K562 (cell line): ENCODE results near the gene LMAN2L. TPM values are rescaled to one million over a fixed set of nuclear protein-coding genes. Genes with fewer than 3 reads are reported as not detected.

Source experiments
- ATF1 ChIP-seq, 2 experiments: fragments of 450-650 bp in 1 of 2; IDR thresholded peaks; 2 replicates each; pipeline ENCODE4 v1.6.1; 2016; ENCODE audit warnings: missing compliant biosample characterization in 1 of 2, missing genetic modification characterization in 1 of 2
- BRF1 ChIP-seq: IDR thresholded peaks from 3 replicates; pipeline ENCODE4 v1.6.1; 2011; ENCODE audit warnings: borderline replicate concordance, mild to moderate bottlenecking; ENCODE audit not compliant: insufficient read length; ENCODE audit errors: extremely low read depth
- DIDO1 ChIP-seq: fragments of 450-650 bp; IDR thresholded peaks from 2 replicates; pipeline ENCODE4 v1.6.1; 2016; ENCODE audit warnings: low read depth, missing biosample characterization, missing genetic modification characterization
- ERF ChIP-seq: fragments of 450-650 bp; formaldehyde crosslinking; IDR thresholded peaks from 2 replicates; pipeline ENCODE4 v1.4.0; 2020; ENCODE audit warnings: mild to moderate bottlenecking, mixed read lengths
- ETV1 ChIP-seq: fragments of 450-650 bp; conservative IDR thresholded peaks from 2 replicates; pipeline ENCODE4 v1.6.1; 2016; ENCODE audit warnings: missing genetic modification characterization, control low read depth, low read depth, missing compliant biosample characterization
- HDAC6 ChIP-seq: IDR thresholded peaks from 2 replicates; pipeline ENCODE4 v1.6.1; 2012; ENCODE audit warnings: low read depth, mild to moderate bottlenecking, control low read depth, inconsistent platforms, low read length, moderate library complexity
- MBD1 ChIP-seq: fragments of 250-450 bp; sonication (Bioruptor Pico); IDR thresholded peaks from 2 replicates; pipeline ENCODE4 v1.8.0; 2022; ENCODE audit warnings: inconsistent platforms
- NCOA6 ChIP-seq: fragments of 450-650 bp; IDR thresholded peaks from 2 replicates; pipeline ENCODE4 v1.6.1; 2017; ENCODE audit warnings: mild to moderate bottlenecking
- PML ChIP-seq: IDR thresholded peaks from 2 replicates; pipeline ENCODE4 v1.6.1; 2012; ENCODE audit warnings: low read length, inconsistent platforms
- SRSF1 ChIP-seq: fragments of 200-400 bp; formaldehyde crosslinking; IDR thresholded peaks from 2 replicates; pipeline ENCODE4 v1.6.1; 2017; ENCODE audit warnings: mild to moderate bottlenecking, low read depth, low read length, moderate library complexity
- TAF1 ChIP-seq: IDR thresholded peaks from 2 replicates; pipeline ENCODE4 v1.6.1; 2011; ENCODE audit warnings: mild to moderate bottlenecking, low read length, moderate library complexity; ENCODE audit not compliant: insufficient read depth, control insufficient read depth, severe bottlenecking; ENCODE audit errors: extremely low read depth
- TAF7 ChIP-seq: fragments of 450-650 bp; IDR thresholded peaks from 2 replicates; pipeline ENCODE4 v1.6.1; 2016; ENCODE audit warnings: missing genetic modification characterization, missing compliant biosample characterization
- ZEB2 ChIP-seq: fragments of 450-650 bp; IDR thresholded peaks from 2 replicates; pipeline ENCODE4 v1.6.1; 2016
- ZFP91 ChIP-seq: sonication (generic); formaldehyde crosslinking; IDR thresholded peaks from 2 replicates; pipeline ENCODE4 v1.8.0; 2022; ENCODE audit warnings: mild to moderate bottlenecking, missing genetic modification reagents
- ZNF561 ChIP-seq: fragments of 450-650 bp; formaldehyde crosslinking; conservative IDR thresholded peaks from 2 replicates; pipeline ENCODE4 v1.4.0; 2020; ENCODE audit warnings: mild to moderate bottlenecking, moderate library complexity
- ZNF583 ChIP-seq: fragments of 250-450 bp; sonication (Bioruptor Pico); IDR thresholded peaks from 2 replicates; pipeline ENCODE4 v1.4.0; 2020
- ZNF668 ChIP-seq: fragments of 250-450 bp; sonication (Bioruptor Pico); IDR thresholded peaks from 2 replicates; pipeline ENCODE4 v1.8.0; 2022; ENCODE audit warnings: mild to moderate bottlenecking, inconsistent platforms
- ZSCAN29 ChIP-seq: fragments of 450-650 bp; IDR thresholded peaks from 2 replicates; pipeline ENCODE4 v1.6.1; 2017
- polyA plus RNA-seq, 8 experiments: library from polyadenylated mRNA; depleted of rRNA in 4 of 8; stranded (reverse) in 5 of 8; unstranded in 3 of 8; fragments of >200 nt; fragmentation: Nextera tagmentation in 2 of 8; fragmentation: Illumina TruSeq in 1 of 8; extraction: Ambion mirVana in 2 of 8; extraction: Trizol in 1 of 8; gene quantifications; 2 replicates each; pipeline versions ENCODE4 v1.2.1 to v1.2.3, GENCODE V29; 2011 to 2014; ENCODE audit warnings: inconsistent platforms in 1 of 8, missing spikeins in 1 of 8
- total RNA-seq, 7 experiments: library from RNA; depleted of rRNA in 6 of 7; stranded (reverse); fragments of >200 nt in 6 of 7; fragmentation: Illumina TruSeq in 2 of 7; extraction: Trizol in 2 of 7; gene quantifications; 2 replicates each; pipeline versions ENCODE4 v1.2.1 to v1.2.3, GENCODE V29; 2011 to 2021; ENCODE audit warnings: low replicate concordance in 1 of 7
- TF ChIP-seq, protein P1 (sequence below): fragments of 250-450 bp; sonication (Bioruptor Pico); IDR thresholded peaks from 2 replicates; pipeline ENCODE4 v1.4.0; 2020
- TF ChIP-seq, protein P2 (sequence below), 3 experiments: fragments of 200-800 bp in 1 of 3; fragments of 250-450 bp in 1 of 3; fragments of 450-650 bp in 1 of 3; sonication (Bioruptor Pico) in 1 of 3; sonication (Bioruptor generic) in 1 of 3; formaldehyde crosslinking in 1 of 3; IDR thresholded peaks; 2 replicates each; pipeline versions ENCODE4 v1.6.1 to v1.8.0; 2016 to 2022; ENCODE audit warnings: mild to moderate bottlenecking in 2 of 3, missing genetic modification characterization in 2 of 3, missing compliant biosample characterization in 1 of 3, moderate library complexity in 1 of 3

LMAN2L gene
- total and polyA plus RNA-seq, 9 of the 15 experiments (the other 6 are each of a cell fraction or from before 2014, with no cell fraction given), result 7.2 to 37.7 (median 12.5) TPM

GRCh38 chr2:96760036-96760985 is 20.4 kb upstream of the LMAN2L start, which contains the start of gene CNNM4 (continued):
- TF ChIP-seq, protein P1, sequence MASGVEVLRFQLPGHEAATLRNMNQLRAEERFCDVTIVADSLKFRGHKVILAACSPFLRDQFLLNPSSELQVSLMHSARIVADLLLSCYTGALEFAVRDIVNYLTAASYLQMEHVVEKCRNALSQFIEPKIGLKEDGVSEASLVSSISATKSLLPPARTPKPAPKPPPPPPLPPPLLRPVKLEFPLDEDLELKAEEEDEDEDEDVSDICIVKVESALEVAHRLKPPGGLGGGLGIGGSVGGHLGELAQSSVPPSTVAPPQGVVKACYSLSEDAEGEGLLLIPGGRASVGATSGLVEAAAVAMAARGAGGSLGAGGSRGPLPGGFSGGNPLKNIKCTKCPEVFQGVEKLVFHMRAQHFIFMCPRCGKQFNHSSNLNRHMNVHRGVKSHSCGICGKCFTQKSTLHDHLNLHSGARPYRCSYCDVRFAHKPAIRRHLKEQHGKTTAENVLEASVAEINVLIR (CRISPR knock-in tag), result no peak
- TF ChIP-seq DIDO1 (no peak), TAF7 (tag) (no peak), ZNF561 (no peak), ZNF668 (no peak), ATF1 (CRISPR knock-in tag; IDR thresholded peaks at IDR 0.05) (no peak), ATF1 (tag; IDR thresholded peaks at IDR 0.05) (no peak), ZNF583 (no peak), BRF1 (no peak), ETV1 (no peak), SRSF1 (no peak), PML (no peak), TAF1 (peak; percentile 33), HDAC6 (no peak), MBD1 (CRISPR knock-in tag) (no peak), ZEB2 (no peak), NCOA6 (no peak), ERF (CRISPR knock-in tag) (no peak), ZFP91 (CRISPR knock-in tag) (peak; percentile 78), ZSCAN29 (no peak)
- TF ChIP-seq, protein P2, sequence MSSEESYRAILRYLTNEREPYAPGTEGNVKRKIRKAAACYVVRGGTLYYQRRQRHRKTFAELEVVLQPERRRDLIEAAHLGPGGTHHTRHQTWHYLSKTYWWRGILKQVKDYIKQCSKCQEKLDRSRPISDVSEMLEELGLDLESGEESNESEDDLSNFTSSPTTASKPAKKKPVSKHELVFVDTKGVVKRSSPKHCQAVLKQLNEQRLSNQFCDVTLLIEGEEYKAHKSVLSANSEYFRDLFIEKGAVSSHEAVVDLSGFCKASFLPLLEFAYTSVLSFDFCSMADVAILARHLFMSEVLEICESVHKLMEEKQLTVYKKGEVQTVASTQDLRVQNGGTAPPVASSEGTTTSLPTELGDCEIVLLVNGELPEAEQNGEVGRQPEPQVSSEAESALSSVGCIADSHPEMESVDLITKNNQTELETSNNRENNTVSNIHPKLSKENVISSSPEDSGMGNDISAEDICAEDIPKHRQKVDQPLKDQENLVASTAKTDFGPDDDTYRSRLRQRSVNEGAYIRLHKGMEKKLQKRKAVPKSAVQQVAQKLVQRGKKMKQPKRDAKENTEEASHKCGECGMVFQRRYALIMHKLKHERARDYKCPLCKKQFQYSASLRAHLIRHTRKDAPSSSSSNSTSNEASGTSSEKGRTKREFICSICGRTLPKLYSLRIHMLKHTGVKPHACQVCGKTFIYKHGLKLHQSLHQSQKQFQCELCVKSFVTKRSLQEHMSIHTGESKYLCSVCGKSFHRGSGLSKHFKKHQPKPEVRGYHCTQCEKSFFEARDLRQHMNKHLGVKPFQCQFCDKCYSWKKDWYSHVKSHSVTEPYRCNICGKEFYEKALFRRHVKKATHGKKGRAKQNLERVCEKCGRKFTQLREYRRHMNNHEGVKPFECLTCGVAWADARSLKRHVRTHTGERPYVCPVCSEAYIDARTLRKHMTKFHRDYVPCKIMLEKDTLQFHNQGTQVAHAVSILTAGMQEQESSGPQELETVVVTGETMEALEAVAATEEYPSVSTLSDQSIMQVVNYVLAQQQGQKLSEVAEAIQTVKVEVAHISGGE (CRISPR knock-in tag; IDR thresholded peaks at IDR 0.05), result 0 out of 6 replicates have a peak, but pooled peaks of 1 of the 3 experiments have one; percentile 40
